ENCODE measurements around the gene CFAP299.

CFAP299 gene

DNA sequence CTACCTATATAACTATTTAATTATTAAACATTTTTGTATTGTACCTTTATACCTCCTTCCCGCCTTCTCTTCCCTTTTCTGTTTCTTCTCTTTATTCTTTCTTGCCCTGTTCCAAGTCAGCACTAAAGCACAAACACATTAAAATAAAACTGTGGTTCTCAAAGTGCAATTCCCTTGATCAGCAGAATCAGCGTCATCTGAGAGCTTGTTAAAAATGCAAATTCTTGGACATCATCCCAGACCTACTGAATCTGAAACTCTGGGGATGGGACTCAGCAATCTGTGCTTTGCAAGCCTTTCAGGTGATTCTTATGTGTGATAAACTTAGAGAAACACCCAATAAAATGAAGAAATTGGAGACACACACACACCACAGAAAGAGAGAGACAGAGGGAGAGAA is 516.5 kb downstream of the CFAP299 start:
- DNase-seq: no peak

DNA sequence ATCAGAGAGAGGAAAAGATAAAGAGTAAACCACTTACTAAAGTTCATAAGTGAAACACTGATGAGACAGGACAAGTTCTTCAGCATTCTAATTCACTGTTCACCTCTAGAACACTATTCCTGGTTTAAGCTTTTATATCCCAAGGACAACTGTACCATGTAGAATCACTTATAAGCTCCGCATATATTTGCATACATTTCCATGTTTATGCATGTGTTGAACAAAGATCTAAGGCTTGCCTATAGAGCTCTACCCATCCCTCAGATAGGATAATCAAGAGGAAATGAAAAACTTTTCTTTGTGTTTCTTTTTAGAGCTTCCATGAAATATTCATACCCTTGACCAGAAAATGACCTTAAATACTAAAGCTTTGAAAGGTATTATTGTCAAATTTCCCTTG is 538.0 kb downstream of the CFAP299 start:
- DNase-seq: no peak

DNA sequence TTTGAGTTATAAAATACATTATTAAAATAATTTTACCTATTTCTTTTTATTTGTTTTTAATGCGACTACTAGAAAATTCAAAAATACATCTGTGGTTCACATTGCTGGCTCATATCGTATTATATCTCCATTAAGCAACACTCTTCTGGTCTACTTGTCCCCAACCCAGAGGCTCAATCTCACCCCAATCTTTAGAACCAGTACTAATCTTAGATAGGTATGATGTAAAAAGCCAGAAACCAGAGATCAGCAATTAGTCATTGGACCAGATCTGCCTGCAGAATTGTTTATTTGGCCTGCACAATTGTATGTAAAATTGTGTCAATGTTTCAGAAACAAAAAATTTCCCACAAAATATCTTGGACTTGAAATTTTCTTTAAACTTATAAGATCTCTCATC is 539.4 kb downstream of the CFAP299 start:
- DNase-seq: no peak

DNA sequence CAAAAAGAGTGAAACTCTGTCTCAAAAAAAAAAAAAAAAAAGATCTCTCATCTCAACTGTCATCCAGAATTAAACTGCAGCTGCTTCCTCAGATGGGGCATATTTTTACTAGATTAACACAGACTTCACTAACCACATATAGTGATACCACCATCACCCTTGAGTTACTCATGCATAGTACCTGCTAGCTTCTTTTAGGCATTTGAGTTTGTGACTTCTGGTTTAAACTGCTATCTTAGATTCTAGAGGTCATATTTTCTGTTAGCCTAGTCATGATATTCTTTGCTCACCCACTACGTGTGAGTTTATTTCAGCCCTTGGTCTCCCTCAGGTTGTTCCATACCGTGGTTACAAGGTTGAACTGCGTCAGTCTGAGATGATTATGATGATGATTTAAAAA is 540.1 kb downstream of the CFAP299 start:
- DNase-seq: no peak

DNA sequence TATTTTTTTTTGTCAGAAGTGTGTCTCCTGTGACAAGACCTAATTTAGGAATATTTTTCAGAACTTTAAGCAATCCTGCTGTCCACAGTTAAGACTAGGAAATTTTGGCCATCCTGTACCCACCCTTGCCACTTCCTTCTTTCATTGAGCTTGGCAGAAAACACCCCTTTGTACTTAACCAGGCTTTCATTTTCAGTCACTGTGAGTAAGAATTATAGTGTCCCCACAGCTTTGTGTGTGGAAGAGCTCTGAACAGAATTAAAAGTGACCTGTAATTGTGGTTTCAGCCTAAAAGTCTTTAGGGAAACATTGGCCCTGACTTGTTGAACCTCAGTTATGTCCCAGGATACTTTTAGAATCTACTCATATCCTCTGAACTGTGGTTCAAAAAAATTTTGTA is 541.3 kb downstream of the CFAP299 start:
- DNase-seq: no peak

DNA sequence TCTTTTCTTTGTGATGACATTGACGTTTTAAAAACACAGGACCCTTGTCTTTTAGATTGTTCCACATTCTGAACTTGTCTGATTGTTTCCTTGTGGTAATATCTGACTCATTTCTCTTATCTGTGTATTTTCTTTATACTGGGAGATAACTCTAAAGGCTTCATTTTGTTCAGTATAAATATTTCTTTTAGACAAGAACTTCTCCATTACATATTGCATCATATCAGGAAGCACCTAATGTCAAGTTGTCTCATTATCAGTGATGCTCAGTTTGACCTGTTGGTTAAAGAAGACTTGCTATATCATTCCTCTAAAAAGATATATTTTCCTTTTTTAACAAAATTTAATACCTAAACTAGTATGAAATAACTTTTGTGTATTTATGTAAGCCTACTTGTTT is 542.7 kb downstream of the CFAP299 start:
- DNase-seq: no peak

DNA sequence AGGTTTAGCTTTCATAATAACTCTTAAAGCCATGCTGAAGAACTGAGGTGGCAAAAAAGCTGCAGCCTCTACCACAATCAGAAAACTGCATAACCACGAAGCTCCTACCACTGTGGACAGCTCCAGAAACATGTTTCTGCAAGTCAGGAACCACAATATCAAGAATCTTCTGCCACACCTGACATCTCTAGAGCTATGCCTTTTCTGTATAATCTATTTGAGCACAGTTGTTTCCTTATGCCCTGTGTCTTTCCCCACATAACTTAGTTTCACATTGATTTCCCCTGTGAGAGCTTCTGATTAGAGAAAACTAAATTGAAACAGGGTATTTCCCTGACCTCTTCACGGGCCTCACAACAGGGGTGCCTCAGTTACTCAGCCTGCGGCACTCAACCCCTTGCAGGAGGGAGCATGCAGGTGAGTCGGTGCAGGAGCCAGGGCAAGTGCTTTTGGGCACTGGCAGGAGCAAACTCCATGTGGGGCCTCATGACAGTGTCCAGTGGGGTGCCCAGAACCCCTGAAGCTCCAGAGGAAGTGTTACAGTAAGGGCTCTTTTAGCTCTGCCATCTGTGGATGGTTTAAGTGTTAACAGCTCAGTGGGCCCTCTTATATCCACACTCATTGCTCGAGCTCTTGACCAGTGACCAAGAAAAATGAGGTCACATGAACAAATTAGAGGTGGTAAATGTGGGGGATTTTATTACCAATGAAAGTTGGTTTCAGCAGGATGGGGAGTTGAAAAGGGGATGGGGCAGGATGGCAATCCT is 562.2 kb downstream of the CFAP299 start:
- no peak for DNase-seq

DNA sequence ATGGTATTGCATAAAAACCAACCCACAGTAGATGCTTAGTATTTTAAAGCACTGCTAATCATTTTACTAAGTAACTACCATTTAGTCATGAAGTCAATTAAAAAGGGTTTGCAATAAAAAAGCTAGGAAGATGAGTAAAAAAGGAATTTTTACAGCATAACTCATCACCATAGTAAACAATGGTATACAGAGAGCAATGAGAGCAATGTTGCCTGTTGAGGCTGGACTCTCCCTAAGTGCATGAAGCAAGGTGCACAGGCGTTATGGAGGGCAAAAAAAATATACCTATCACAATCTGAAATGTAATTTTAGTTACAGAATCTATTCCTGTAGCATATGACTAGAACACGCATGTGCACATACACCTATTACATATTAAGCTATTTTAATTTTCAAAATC is 565.4 kb downstream of the CFAP299 start:
- no peak for DNase-seq

DNA sequence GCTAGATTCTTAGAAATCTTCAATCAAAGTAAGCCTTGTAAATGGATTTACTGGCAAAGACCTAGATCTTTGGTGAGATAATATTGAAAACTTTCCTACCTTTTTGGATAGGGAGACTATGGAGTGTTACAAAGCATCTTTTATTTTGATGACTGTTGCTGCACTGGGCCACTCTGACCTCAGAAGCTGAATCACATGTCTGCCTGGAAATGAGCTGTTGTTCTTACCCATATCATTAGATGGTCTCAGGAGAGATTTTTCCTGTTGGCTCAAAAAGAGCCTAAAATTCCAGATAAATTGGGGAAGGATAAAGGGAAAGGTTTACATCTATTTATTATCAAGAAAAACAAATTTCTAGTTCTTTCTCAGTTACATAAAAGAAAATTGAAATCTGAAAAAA is 567.5 kb downstream of the CFAP299 start:
- DNase-seq: no peak

DNA sequence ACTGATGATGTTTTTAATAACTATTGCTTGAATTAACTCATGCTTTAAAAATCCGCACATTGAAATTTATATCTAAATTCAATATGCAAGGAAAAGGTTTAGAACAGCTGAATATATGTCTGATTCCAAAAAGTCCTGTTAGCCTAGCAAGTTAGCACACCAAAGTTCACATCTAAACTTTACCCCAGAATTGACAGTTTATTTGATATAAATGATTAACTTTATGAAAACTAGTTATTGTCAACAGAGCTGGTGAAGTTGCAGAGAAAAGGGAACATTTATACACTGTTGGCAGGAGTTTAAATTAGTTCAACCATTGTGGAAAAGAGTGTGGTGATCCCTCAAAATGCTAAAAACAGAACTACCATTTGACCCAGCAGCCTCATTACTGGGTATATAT is 574.4 kb downstream of the CFAP299 start:
- no peak for DNase-seq

DNA sequence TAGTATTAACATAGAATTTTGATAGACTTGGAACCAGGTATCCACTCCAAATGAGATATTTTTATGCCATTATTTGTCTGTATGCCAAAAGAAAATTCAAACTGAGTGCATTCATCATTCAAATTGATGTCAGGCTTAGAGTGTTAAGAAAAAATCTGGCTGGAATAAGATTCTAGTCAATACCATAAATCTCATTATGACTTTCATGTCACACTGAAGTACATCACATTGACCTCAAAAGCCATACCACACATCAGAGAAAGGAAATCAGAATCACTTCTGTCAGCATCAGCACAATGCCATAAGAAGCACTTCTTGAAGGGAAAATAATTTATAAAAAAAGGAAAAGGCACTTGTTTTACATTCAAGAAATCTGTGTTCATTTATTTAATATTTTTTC is 575.9 kb downstream of the CFAP299 start:
- no peak for DNase-seq

DNA sequence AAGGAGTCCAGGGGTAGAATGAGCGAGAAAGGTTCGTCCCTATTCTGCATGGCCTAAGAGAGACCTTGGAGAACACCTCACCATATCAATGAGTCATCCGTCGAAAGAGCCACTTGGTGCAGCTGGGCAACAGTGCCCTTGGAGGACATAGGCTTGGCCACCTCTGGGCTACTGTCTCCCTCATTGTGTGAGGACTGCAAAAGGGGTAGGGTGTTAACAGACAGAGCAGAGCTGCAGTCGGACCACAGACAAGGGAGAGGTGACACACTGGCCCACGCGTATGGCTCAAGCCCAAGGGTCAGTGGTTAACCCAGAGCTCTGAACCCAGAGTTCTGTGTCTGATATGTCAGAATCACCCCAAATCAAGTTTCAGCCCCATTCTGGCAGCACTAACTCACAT is 576.8 kb downstream of the CFAP299 start:
- DNase-seq: no peak

DNA sequence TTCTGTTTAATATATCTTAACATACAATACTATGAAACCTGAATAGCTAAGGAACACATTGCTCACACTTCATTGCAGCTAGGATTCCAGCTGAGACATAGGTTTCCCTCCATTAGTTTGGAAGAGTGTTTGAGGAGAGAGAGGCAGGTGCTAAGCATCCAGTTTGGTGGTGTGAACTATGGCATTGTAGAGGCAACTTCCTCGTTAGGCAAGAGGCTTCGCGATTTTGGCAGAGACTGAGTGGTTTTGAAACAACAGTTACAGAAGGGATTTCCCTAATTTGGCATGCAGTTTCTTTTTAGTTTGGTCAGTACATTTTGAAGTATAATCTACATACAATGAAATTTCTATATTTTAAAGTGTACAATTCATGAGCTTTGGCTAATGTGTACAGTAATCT is 577.9 kb downstream of the CFAP299 start:
- no peak for DNase-seq

DNA sequence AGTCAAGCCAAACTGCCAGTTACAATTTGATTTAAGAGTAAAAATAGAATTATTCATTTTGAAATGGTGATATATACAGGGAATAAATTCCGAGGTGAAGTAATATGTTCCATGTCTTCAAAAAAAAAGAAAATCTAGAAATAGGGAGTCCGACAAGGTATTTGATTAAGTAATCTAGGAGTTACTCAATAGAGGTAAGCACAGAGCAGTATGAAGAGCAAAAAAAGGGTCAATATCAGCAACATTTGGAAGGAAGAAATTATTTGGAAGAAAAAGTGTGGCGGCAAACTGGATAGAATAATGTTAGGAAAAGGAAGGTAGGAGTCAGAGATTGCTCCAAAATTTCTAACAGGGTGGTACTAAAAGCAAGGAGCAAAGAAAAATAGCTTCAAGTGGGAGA is 581.2 kb downstream of the CFAP299 start:
- no peak for DNase-seq

DNA sequence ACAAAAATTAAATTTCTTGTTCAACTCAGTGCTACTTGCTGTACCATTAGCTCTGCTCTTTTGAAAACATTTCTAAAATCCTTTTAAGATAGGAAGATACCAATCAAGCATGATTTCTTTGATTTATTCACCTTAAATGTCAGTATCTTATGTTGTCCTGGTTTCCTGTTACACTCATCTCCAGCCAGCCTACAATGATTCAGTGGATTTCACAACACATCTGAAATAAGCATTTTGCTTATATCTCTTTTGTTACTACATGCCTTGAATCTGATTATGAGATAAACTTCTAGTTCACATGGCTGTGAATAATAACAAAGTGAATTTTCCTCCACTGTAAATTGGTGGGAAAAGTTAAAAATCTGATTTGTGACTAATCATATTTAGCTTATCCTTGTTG is 582.5 kb downstream of the CFAP299 start:
- DNase-seq: no peak

DNA sequence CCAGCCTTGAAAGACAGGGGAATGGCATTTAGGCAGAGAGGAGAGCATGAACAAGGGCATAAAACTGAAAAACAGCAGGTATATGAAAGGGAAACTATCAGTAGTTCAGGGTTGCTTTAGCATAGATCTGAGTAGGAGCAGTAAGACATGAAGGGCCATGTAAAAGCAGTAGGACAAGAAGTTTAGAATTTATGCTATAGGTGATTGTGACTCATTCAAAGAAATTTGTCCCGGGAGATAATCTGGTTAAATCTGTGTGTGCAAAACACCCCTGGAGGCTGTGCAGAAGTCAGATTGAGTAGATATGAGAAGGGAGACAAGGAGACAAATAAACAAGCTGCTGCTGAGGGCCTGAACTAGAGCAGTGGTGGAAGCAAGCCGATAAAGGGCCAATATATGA is 585.9 kb downstream of the CFAP299 start:
- no peak for DNase-seq

DNA sequence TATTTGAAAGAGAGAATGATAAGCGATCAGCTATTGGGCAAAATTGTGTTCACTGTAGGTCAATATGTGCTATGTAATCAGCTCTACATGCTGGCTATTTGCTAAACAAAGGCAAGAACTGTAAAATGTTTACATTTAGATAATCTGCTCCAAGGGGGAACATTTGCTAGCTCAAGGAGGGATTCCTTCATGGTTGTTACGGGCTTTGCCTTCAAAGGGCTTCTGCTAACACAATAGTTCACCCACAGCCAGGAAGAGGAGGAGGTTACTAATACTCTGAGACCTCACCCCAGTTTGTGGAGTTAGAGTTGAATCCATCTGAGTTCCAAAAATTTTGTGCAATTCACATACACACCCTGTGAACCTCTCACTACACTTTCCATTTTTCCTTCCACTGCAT is 587.4 kb downstream of the CFAP299 start:
- DNase-seq: no peak

DNA sequence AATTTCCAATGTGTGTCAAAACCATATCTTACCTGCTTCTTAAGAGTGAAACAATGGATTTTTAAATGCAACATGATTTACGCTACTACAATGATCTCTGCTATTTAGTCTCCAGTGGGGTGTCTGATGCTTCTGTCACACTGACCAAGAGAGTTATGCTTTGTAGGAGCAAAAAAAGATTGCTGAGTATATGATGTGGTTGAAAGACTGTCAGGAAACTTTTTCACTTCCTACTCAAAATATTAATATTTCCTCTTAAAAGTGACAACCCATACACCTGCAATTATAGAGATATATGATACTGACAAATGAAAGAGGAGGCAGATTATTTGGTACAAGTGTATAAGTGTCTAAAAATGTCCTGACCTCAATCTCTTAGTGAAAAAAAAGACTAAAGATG is 589.8 kb downstream of the CFAP299 start:
- no peak for DNase-seq

DNA sequence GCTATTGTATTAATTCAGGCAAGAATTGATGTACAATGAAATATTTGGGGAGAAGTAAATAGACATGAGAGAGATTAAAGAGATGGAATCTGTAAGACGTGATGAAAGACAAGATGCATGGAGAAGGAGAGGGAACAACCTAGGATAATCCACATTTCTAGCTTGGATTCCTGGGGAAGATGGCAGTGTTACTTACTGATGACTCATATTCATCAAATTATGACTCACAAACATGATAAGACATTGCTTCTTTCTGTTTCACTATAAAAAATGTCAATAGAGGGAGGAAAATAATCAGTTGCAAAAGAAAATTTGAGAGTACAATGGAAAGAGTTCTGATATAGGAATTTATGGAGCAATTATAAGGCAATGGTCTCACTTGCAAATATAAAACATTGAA is 590.9 kb downstream of the CFAP299 start:
- DNase-seq: no peak

DNA sequence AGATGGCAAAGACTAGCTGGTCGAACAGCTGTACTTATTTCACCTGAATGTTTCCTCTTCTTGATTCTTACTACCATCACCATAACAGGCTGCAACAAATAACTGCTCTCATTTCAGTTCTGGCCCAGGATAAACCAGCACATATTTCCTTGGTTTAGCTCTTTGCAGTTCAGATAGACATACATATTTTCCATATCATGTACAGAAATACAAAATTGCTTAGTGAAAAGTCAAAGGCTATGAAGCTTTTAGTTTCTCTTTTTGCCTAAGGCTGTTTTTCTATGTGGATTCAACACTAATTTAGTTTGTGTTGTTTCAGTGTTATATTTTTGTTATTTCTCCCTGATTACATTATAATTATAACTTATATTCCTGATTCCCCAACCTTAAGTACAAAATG is 591.4 kb downstream of the CFAP299 start:
- DNase-seq: no peak

DNA sequence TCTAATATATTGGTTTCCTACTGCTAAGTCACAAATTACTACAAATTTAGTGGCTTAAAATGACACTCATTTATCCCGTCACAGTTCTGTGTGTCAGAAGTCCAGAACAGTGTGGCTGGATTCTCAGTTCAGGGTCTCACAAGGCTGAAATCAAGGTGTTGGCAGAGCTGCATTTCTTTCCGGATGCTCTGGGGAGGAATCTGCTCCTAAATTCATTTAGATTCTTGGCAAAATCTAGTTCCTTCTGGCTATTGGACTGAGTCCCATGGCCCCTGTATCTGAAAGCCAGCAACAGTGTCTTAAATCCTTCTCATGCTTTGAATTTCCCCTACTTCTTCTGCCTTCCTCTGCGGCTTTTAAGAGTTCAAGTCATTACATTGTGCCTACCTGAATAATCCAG is 591.9 kb downstream of the CFAP299 start:
- DNase-seq: no peak

DNA sequence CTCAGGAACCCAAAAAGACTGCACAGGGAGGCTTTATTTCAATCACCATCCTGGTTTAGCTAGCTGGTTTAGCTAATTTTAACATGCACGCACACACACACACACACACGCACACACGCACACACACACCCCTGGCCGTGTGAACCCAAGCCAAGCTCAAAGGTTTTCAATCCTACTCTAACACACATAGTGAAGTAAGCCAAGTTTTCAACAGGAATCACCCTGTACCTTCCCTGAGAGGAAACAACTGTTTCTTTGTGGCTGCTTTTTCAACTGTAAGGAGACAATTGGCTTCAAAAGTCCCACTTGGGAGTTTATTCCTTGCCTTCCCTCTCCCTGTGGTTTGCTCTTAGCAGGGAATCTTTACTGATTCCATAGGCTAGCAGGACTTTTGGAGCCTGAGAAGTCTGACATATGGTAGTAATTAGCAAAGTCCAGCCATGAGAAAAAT is 596.1 kb downstream of the CFAP299 start:
- DNase-seq: no peak

DNA sequence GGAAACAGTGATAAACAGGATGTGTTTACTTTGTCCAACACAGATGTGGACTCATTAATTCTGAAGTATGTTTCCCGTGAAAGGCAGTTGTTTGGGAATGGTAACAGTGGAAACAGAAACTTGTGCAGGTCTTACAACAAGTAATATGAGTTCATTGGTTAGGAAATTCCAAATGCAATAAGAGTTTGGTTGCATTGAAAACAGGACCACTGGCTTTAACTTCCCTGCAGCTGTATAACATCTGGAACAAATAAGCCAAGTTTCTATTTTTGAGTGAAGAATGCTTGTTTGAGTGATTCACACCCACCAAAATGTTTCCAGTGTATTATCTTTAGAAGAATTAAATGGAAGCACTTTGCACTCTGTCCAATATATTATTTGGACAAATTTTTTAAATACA is 612.6 kb downstream of the CFAP299 start:
- DNase-seq: no peak

DNA sequence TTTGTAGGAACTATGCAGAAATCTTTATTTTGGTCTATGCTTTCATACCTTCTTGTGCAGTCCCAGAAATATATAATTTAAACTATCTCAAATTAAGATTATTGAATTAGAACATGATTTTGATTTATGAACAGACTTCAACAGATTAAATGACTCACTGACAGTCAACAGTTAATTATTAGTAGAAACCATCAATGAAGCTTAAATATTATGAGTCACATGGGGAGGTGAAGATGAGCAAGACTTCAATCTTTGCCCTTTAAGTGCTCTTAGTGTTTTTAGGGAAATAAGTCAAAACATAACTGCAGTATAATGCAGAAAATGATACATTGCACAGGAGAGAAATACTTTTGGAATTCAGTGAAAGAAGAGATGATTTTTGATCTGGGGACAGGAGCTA is 613.5 kb downstream of the CFAP299 start:
- DNase-seq: no peak

DNA sequence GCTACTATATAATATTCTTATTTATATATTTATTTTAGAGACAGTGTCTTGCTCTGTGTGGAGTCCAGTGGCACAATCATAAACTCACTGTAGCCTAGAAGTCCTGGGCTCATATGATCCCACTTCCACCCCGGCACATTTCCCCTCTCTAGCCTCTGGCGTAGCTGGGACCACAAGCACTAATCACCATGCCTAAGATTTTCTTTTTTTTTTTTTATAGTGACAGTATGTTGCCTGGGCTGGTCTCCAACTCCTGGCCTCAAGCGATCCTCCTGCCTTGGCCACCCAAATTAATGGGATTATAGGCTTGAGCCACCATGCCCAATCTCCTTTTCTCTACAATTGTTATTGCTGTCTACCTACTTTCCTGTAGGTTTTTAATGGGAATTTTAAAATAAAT is 620.9 kb downstream of the CFAP299 start:
- no peak for DNase-seq

DNA sequence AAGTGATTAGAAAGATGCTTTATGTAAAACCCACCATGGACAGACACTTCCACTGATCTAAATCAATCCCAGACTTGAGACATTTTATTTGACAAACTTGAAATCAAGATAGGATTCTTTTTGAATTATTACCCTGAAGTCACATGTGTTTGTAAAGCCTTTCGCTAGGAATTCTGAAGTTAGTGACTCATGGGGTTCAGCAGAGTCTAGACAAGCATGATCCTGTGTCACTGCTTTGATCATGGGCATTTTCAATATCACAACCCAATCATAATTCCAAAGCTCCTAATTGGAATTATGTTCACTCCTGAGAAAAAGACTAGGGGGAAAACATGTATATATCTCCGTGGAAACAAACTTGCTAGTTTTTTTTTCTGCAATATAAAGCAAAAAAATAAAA is 627.5 kb downstream of the CFAP299 start:
- no peak for DNase-seq
